ENCODE results near the gene MKI67.
"Not testable (repeated sequence)": the region's sequence is repeated elsewhere in the genome, so short reads cannot be mapped to it uniquely, and the experiment has no call there.

MKI67 gene

GRCh38 chr10:128172756-128173155 lies 46.5 kb upstream of the MKI67 start:
- Histone ChIP-seq H3K9me2 (replicated peaks; ENCODE audit: control insufficient read depth, low read length) (no peaks in the 10 kb centered on the region), H3K36me3 (ENCODE audit: control insufficient read depth, low read length) (no peaks in the 10 kb centered on the region), H3K4me2 (ENCODE audit: low read length) (no peak overlapping the region), H4K20me1 (ENCODE audit: control insufficient read depth, insufficient read depth, low read depth, low read length) (no peaks in the 10 kb centered on the region), H3K4me3 (ENCODE audit: low read length) (no peak overlapping the region), H3F3A (ENCODE audit: control insufficient read depth, insufficient read depth) (no peaks in the 10 kb centered on the region), H3K79me2 (ENCODE audit: control insufficient read depth, low read length) (no peaks in the 10 kb centered on the region), H3K27me3 (ENCODE audit: control insufficient read depth, low read length) (no peaks in the 10 kb centered on the region; the same call in 1 of the 2 replicates), H3K4me1 (ENCODE audit: control insufficient read depth, low read length) (no peaks in the 10 kb centered on the region), H3K27ac (ENCODE audit: low read depth, low read length) (no peak overlapping the region), H3K9me3 (ENCODE audit: control insufficient read depth, insufficient read depth, low read length) (peaks cover 10% of the 10 kb centered on the region; the same call in 1 of the 2 replicates)
- TF ChIP-seq EZH2phosphoT487 (IDR thresholded peaks at IDR 0.05; ENCODE audit: borderline replicate concordance, low read length) (no peak), CTCF (IDR thresholded peaks at IDR 0.05; ENCODE audit: low read depth, low read length, poor library complexity, severe bottlenecking) (no peak)

GRCh38 chr10:128169811-128170379 lies 43.7 kb upstream of the MKI67 start:
- peaks cover 8% of the 10 kb centered on the region; the same call in 1 of the 2 replicates for H3K9me3 ChIP-seq (ENCODE audit: control insufficient read depth, insufficient read depth, low read length)
- TF ChIP-seq CTCF (IDR thresholded peaks at IDR 0.05; ENCODE audit: low read depth, low read length, poor library complexity, severe bottlenecking) (no peak), EZH2phosphoT487 (IDR thresholded peaks at IDR 0.05; ENCODE audit: borderline replicate concordance, low read length) (no peak)

GRCh38 chr10:128167926-128168520 lies 41.8 kb upstream of the MKI67 start:
- H3K4me2 ChIP-seq (ENCODE audit: low read length): no peak overlapping the region
- H3K4me1 ChIP-seq (ENCODE audit: control insufficient read depth, low read length): no peaks in the 10 kb centered on the region
- H3K79me2 ChIP-seq (ENCODE audit: control insufficient read depth, low read length): no peaks in the 10 kb centered on the region
- H3K27me3 ChIP-seq (ENCODE audit: control insufficient read depth, low read length): peaks cover 11% of the 10 kb centered on the region; the same call in 1 of the 2 replicates
- no peak for TF ChIP-seq CTCF (IDR thresholded peaks at IDR 0.05; ENCODE audit: low read depth, low read length, poor library complexity, severe bottlenecking)
- TF ChIP-seq EZH2phosphoT487 (IDR thresholded peaks at IDR 0.05; ENCODE audit: borderline replicate concordance, low read length): no peak
- H3K27ac ChIP-seq (ENCODE audit: low read depth, low read length): no peak overlapping the region
- no peaks in the 10 kb centered on the region for H3F3A ChIP-seq (ENCODE audit: control insufficient read depth, insufficient read depth)
- no peaks in the 10 kb centered on the region for H3K36me3 ChIP-seq (ENCODE audit: control insufficient read depth, low read length)
- no peaks in the 10 kb centered on the region for H4K20me1 ChIP-seq (ENCODE audit: control insufficient read depth, insufficient read depth, low read depth, low read length)
- no peak overlapping the region for H3K4me3 ChIP-seq (ENCODE audit: low read length)
- no peaks in the 10 kb centered on the region for H3K9me2 ChIP-seq (replicated peaks; ENCODE audit: control insufficient read depth, low read length)
- H3K9me3 ChIP-seq (ENCODE audit: control insufficient read depth, insufficient read depth, low read length): no peaks in the 10 kb centered on the region

More at GRCh38 chr10:128169811-128170379, 43.7 kb upstream of the MKI67 start:
- H3F3A ChIP-seq (ENCODE audit: control insufficient read depth, insufficient read depth): no peaks in the 10 kb centered on the region
- H3K27me3 ChIP-seq (ENCODE audit: control insufficient read depth, low read length): peaks cover 2% of the 10 kb centered on the region; the same call in 1 of the 2 replicates
- H3K79me2 ChIP-seq (ENCODE audit: control insufficient read depth, low read length): no peaks in the 10 kb centered on the region
- no peak overlapping the region for H3K4me3 ChIP-seq (ENCODE audit: low read length)
- no peaks in the 10 kb centered on the region for H3K9me2 ChIP-seq (replicated peaks; ENCODE audit: control insufficient read depth, low read length)
- no peak overlapping the region for H3K27ac ChIP-seq (ENCODE audit: low read depth, low read length)
- H3K4me1 ChIP-seq (ENCODE audit: control insufficient read depth, low read length): no peaks in the 10 kb centered on the region
- H3K36me3 ChIP-seq (ENCODE audit: control insufficient read depth, low read length): no peaks in the 10 kb centered on the region
- no peak overlapping the region for H3K4me2 ChIP-seq (ENCODE audit: low read length)
- no peaks in the 10 kb centered on the region for H4K20me1 ChIP-seq (ENCODE audit: control insufficient read depth, insufficient read depth, low read depth, low read length)

GRCh38 chr10:128167123-128167522 lies 40.9 kb upstream of the MKI67 start:
- not testable (repeated sequence) for H3K4me2 ChIP-seq (ENCODE audit: low read length); H3K79me2 ChIP-seq (ENCODE audit: control insufficient read depth, low read length); H3K4me1 ChIP-seq (ENCODE audit: control insufficient read depth, low read length); H3K36me3 ChIP-seq (ENCODE audit: control insufficient read depth, low read length); H3K4me3 ChIP-seq (ENCODE audit: low read length); H4K20me1 ChIP-seq (ENCODE audit: control insufficient read depth, insufficient read depth, low read depth, low read length); H3K9me2 ChIP-seq (replicated peaks; ENCODE audit: control insufficient read depth, low read length); H3F3A ChIP-seq (ENCODE audit: control insufficient read depth, insufficient read depth); H3K27ac ChIP-seq (ENCODE audit: low read depth, low read length); H3K9me3 ChIP-seq (ENCODE audit: control insufficient read depth, insufficient read depth, low read length)
- H3K27me3 ChIP-seq (ENCODE audit: control insufficient read depth, low read length): peaks cover 11% of the 10 kb centered on the region; the same call in 1 of the 2 replicates

Measured in DOHH2 (cell line).